ENCODE data around the gene ZKSCAN2. TPM values are rescaled to one million over a fixed set of nuclear protein-coding genes. Genes with fewer than 3 reads are reported as not detected.

ZKSCAN2 gene
- polyA plus RNA-seq, 3 donors, result 0.44 to 0.79 (median 0.56) TPM

DNA sequence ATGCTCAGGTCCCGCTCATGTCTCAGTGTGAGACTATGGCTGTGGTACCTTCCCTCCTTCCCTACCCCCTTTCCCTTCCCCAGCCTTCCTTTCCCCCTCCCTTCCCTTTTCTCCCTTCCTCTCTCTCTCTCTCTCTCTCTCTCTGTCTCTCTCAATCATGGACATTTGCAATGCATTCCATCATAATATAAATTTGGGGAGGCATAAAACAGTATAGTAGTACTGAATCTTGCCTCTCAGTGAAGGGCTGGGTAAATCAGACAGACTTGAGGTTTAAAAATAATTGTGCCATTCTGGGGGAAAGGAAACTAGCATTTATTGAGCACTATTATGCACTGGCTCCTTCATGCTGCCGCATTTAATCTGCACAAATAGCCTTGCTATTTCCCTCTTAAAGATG lies 4.3 kb downstream of the ZKSCAN2 start:
- no peak overlapping the region for H3K27ac Mint-ChIP-seq
- H3K4me1 Mint-ChIP-seq, result peaks cover 17% of the 10 kb centered on the region
- no peak overlapping the region for H3K4me3 ChIP-seq (replicated peaks in 1 of 3; ENCODE audit: low read depth in 2 of 3, low read length in 3 of 3)
- no peak for DNase-seq
- H3K4me3 Mint-ChIP-seq, result no peak overlapping the region
- H3K4me1 ChIP-seq (ENCODE audit: control insufficient read depth in 1 of 2, insufficient read depth in 2 of 2, low read length in 2 of 2), result peaks cover 12 to 19% of the 10 kb centered on the region in 2 donors
- no peak overlapping the region for H2AFZ ChIP-seq (ENCODE audit: insufficient read depth, low read depth, low read length, poor library complexity, severe bottlenecking)
- 100% methylated on average over 1 of the region's 2 CpGs for WGBS (ENCODE audit: insufficient coverage)
- no peaks in the 10 kb centered on the region for H3K27me3 ChIP-seq (ENCODE audit: control insufficient read depth in 2 of 2, insufficient read depth in 2 of 2, low read length in 2 of 2)
- H3K9me3 Mint-ChIP-seq, result peaks cover 0 to 2% (median 0%) of the 10 kb centered on the region in 7 donors
- H3K27ac ChIP-seq (ENCODE audit: low read depth in 1 of 2, low read length in 2 of 2), result no peak overlapping the region
- peaks cover 0 to 3% (median 1%) of the 10 kb centered on the region in 3 donors for H3K27me3 Mint-ChIP-seq (ENCODE audit: low read depth in 3 of 3)
- TF ChIP-seq, protein P1, sequence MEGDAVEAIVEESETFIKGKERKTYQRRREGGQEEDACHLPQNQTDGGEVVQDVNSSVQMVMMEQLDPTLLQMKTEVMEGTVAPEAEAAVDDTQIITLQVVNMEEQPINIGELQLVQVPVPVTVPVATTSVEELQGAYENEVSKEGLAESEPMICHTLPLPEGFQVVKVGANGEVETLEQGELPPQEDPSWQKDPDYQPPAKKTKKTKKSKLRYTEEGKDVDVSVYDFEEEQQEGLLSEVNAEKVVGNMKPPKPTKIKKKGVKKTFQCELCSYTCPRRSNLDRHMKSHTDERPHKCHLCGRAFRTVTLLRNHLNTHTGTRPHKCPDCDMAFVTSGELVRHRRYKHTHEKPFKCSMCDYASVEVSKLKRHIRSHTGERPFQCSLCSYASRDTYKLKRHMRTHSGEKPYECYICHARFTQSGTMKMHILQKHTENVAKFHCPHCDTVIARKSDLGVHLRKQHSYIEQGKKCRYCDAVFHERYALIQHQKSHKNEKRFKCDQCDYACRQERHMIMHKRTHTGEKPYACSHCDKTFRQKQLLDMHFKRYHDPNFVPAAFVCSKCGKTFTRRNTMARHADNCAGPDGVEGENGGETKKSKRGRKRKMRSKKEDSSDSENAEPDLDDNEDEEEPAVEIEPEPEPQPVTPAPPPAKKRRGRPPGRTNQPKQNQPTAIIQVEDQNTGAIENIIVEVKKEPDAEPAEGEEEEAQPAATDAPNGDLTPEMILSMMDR (IDR thresholded peaks at IDR 0.05), result no peak
- peaks cover 2% of the 10 kb centered on the region for H3K79me2 ChIP-seq (ENCODE audit: insufficient read depth, low read length)
- peaks cover 24 to 26% of the 10 kb centered on the region in 2 donors for H3K36me3 ChIP-seq (replicated peaks in 1 of 2; ENCODE audit: control insufficient read depth in 1 of 2, insufficient read depth in 2 of 2, low read length in 2 of 2)
- no peak overlapping the region for H3K4me2 ChIP-seq (replicated peaks; ENCODE audit: extremely low read depth, low read length, poor library complexity, severe bottlenecking)
- no peaks in the 10 kb centered on the region for H3K9me3 ChIP-seq (replicated peaks in 1 of 2; ENCODE audit: control insufficient read depth in 1 of 2, insufficient read depth in 1 of 2, low read length in 2 of 2)
- H4K20me1 ChIP-seq (ENCODE audit: insufficient read depth, low read length), result peaks cover 3% of the 10 kb centered on the region
- intact Hi-C loops (cut with micrococcal nuclease), result no loop called here
- H3K9ac ChIP-seq (ENCODE audit: insufficient read depth, low read length, poor library complexity, severe bottlenecking), result no peak overlapping the region
- peaks cover 39% of the 10 kb centered on the region in 2 donors for H3K36me3 Mint-ChIP-seq

DNA sequence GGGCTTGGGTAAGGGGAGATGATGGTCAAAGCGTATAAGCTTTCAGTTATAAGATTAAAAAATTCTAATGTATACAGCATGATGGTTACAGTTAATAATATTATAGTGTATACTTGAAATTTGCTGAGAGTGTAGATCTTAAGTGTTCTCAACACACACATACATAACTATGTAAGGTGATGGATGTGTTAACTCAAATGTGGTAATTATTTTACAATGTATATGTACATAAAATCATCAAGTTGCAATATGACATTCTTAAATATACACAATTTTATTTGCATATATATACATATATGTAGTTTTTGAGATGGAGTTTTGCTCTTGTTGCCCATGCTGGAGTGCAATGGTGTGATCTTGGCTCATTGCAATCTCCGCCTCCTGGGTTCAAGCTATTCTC lies 7.2 kb downstream of the ZKSCAN2 start:
- H3K4me2 ChIP-seq (replicated peaks; ENCODE audit: extremely low read depth, low read length, poor library complexity, severe bottlenecking), result no peak overlapping the region
- H3K27ac ChIP-seq (ENCODE audit: low read depth in 1 of 2, low read length in 2 of 2), result no peak overlapping the region
- intact Hi-C loops (cut with micrococcal nuclease), result no loop called here
- no peak overlapping the region for H3K4me3 ChIP-seq (replicated peaks in 1 of 3; ENCODE audit: low read depth in 2 of 3, low read length in 3 of 3)
- H3K27me3 ChIP-seq (ENCODE audit: control insufficient read depth in 2 of 2, insufficient read depth in 2 of 2, low read length in 2 of 2), result no peaks in the 10 kb centered on the region
- peaks cover 0 to 3% (median 0%) of the 10 kb centered on the region in 3 donors for H3K27me3 Mint-ChIP-seq (ENCODE audit: low read depth in 3 of 3)
- peaks cover 60 to 61% of the 10 kb centered on the region in 2 donors for H3K36me3 Mint-ChIP-seq
- no peak overlapping the region for H2AFZ ChIP-seq (ENCODE audit: insufficient read depth, low read depth, low read length, poor library complexity, severe bottlenecking)
- H3K9me3 ChIP-seq (replicated peaks in 1 of 2; ENCODE audit: control insufficient read depth in 1 of 2, insufficient read depth in 1 of 2, low read length in 2 of 2), result no peaks in the 10 kb centered on the region
- peaks cover 35 to 47% of the 10 kb centered on the region in 2 donors for H3K36me3 ChIP-seq (replicated peaks in 1 of 2; ENCODE audit: control insufficient read depth in 1 of 2, insufficient read depth in 2 of 2, low read length in 2 of 2)
- no peaks in the 10 kb centered on the region for H3K79me2 ChIP-seq (ENCODE audit: insufficient read depth, low read length)
- no peak for DNase-seq
- no peaks in the 10 kb centered on the region for H3K4me1 ChIP-seq (ENCODE audit: control insufficient read depth in 1 of 2, insufficient read depth in 2 of 2, low read length in 2 of 2)
- H4K20me1 ChIP-seq (ENCODE audit: insufficient read depth, low read length), result no peaks in the 10 kb centered on the region
- H3K4me1 Mint-ChIP-seq, result no peaks in the 10 kb centered on the region
- H3K27ac Mint-ChIP-seq, result no peak overlapping the region
- no peak overlapping the region for H3K9ac ChIP-seq (ENCODE audit: insufficient read depth, low read length, poor library complexity, severe bottlenecking)
- no CpG with 5 or more reads among the region's 2 CpGs for WGBS (ENCODE audit: insufficient coverage)
- no peak overlapping the region for H3K4me3 Mint-ChIP-seq
- H3K9me3 Mint-ChIP-seq, result peaks cover 0 to 5% (median 0%) of the 10 kb centered on the region in 7 donors
- TF ChIP-seq, protein P1 (IDR thresholded peaks at IDR 0.05), result no peak

Measured in CD14-positive monocyte (primary cell).